Activated T-cell treated with anti-CD3 and anti-CD28 coated beads for 1 hour (primary cell): Measurements from ENCODE around the gene C1R.

Experiments
- DNase-seq: peaks from one replicate; pipeline ENCODE4 v3.0.0-alpha.2; 2020; ENCODE audit warnings: low read depth

The C1R gene

GRCh38 chr12:7034464-7034863 lies 57.8 kb downstream of the C1R start:
- DNase-seq = no peak

GRCh38 chr12:7032990-7033389 lies 59.3 kb downstream of the C1R start:
- DNase-seq = no peak

- no peak for DNase-seq
Measured at GRCh38 chr12:7031306-7031705, 60.9 kb downstream of the C1R start.
